SK-N-SH (cell line): Measurements from ENCODE around the gene MMP19. TPM values are rescaled to one million over a fixed set of nuclear protein-coding genes. Genes with fewer than 3 reads are reported as not detected.

Experiments used
- CTCF ChIA-PET: fragments of 300-600, 350-600 bp; formaldehyde crosslinking; extraction: SDS; loops from one replicate; lab custom pipeline; 2021; lab: Yijun Ruan, JAX
- POLR2A ChIA-PET: fragments of 350-600 bp; sonication (Branson Sonifier 250); formaldehyde crosslinking; extraction: SDS; loops from one replicate; lab custom pipeline; 2020; ENCODE audit warnings: antibody characterized with exemption, inconsistent platforms; lab: Yijun Ruan, JAX
- DNase-seq: peaks from one replicate; pipeline ENCODE4 v3.0.0; 2012
- H2AFZ ChIP-seq: fragments of 200-600 bp; sonication (generic); 2 replicates; pipeline ENCODE4 v1.8.1; 2016; ENCODE audit warnings: antibody characterized with exemption, mild to moderate bottlenecking, low read depth
- H3F3A ChIP-seq: fragments of 200-600 bp; sonication (generic); replicated peaks from 2 replicates; pipeline ENCODE3; 2016; ENCODE audit warnings: antibody characterized with exemption, mild to moderate bottlenecking; ENCODE audit not compliant: insufficient read depth
- H3K27ac ChIP-seq, 2 experiments: fragments of 200-500 bp in 1 of 2; fragments of 200-600 bp in 1 of 2; sonication (Bioruptor generic) in 1 of 2; sonication (generic), shearing (Covaris generic) in 1 of 2; 2 replicates each; pipeline versions ENCODE4 v1.5.1 to v1.6.1; 2014 to 2016; ENCODE audit warnings: low read depth in 2 of 2, inconsistent platforms in 1 of 2, low read length in 1 of 2, mild to moderate bottlenecking in 1 of 2, mixed read lengths in 1 of 2
- H3K27me3 ChIP-seq: fragments of 200-600 bp; sonication (generic), shearing (Covaris generic); 2 replicates; pipeline ENCODE4 v1.6.1; 2016; ENCODE audit warnings: mixed run types; ENCODE audit not compliant: insufficient read depth
- H3K36me3 ChIP-seq, 2 experiments: fragments of 200-500 bp in 1 of 2; fragments of 200-600 bp in 1 of 2; sonication (Bioruptor generic) in 1 of 2; sonication (generic) in 1 of 2; replicated peaks in 1 of 2; 2 replicates each; pipeline versions ENCODE3 to v1.5.1; 2014 to 2016; ENCODE audit warnings: low read length in 1 of 2, mild to moderate bottlenecking in 1 of 2; ENCODE audit not compliant: insufficient read depth in 2 of 2, control insufficient read depth in 1 of 2
- H3K4me1 ChIP-seq, 2 experiments: fragments of 200-500 bp in 1 of 2; fragments of 200-600 bp in 1 of 2; sonication (Bioruptor generic) in 1 of 2; sonication (generic), shearing (Covaris generic) in 1 of 2; 2 replicates each; pipeline versions ENCODE4 v1.5.1 to v1.6.1; 2014 to 2016; ENCODE audit warnings: low read depth in 1 of 2, low read length in 1 of 2, mixed run types in 1 of 2; ENCODE audit not compliant: insufficient read depth in 2 of 2, control insufficient read depth in 1 of 2
- H3K4me2 ChIP-seq: fragments of 200-600 bp; sonication (generic), shearing (Covaris generic); 2 replicates; pipeline ENCODE4 v1.6.1; 2017; ENCODE audit warnings: mixed run types
- H3K4me3 ChIP-seq, 2 experiments: fragments of 200-500 bp in 1 of 2; fragments of 200-600 bp in 1 of 2; sonication (Bioruptor generic) in 1 of 2; sonication (generic), shearing (Covaris generic) in 1 of 2; 2 replicates each; pipeline versions ENCODE4 v1.5.1 to v1.8.1; 2014 to 2016; ENCODE audit warnings: low read depth in 2 of 2, inconsistent platforms in 1 of 2, low read length in 1 of 2, mild to moderate bottlenecking in 1 of 2, mixed read lengths in 1 of 2, moderate library complexity in 1 of 2
- H3K79me2 ChIP-seq: fragments of 200-600 bp; sonication (generic); 2 replicates; pipeline ENCODE4 v1.8.1; 2017; ENCODE audit warnings: mild to moderate bottlenecking; ENCODE audit not compliant: insufficient read depth
- H3K9ac ChIP-seq: fragments of 200-600 bp; sonication (generic); 2 replicates; pipeline ENCODE4 v1.6.1; 2017; ENCODE audit warnings: mixed run types
- H3K9me2 ChIP-seq: fragments of 200-600 bp; sonication (generic); 2 replicates; pipeline ENCODE4 v1.6.1; 2017; ENCODE audit warnings: mixed run types
- H3K9me3 ChIP-seq: fragments of 200-600 bp; sonication (generic); 2 replicates; pipeline ENCODE4 v1.6.1; 2017; ENCODE audit warnings: mixed run types, mild to moderate bottlenecking, moderate library complexity
- H4K20me1 ChIP-seq: fragments of 200-600 bp; sonication (generic); 2 replicates; pipeline ENCODE4 v1.6.1; 2017; ENCODE audit warnings: mild to moderate bottlenecking, mixed run types; ENCODE audit not compliant: insufficient read depth
- MAX ChIP-seq: IDR thresholded peaks from 2 replicates; pipeline ENCODE4 v1.4.0; 2012; ENCODE audit warnings: low read depth
- POLR2AphosphoS5 ChIP-seq: IDR thresholded peaks from 2 replicates; pipeline ENCODE4 v1.6.1; 2012; ENCODE audit warnings: low read depth, low read length
- RAD21 ChIP-seq: IDR thresholded peaks from 2 replicates; pipeline ENCODE4 v1.6.1; 2012; ENCODE audit warnings: mild to moderate bottlenecking, low read length
- RCOR1 ChIP-seq: fragments of 150-350 bp; IDR thresholded peaks from 2 replicates; pipeline ENCODE4 v1.6.1; 2017; ENCODE audit warnings: antibody characterized with exemption, low read length
- RFX5 ChIP-seq: IDR thresholded peaks from 2 replicates; pipeline ENCODE4 v1.6.1; 2012; ENCODE audit warnings: mild to moderate bottlenecking, improper control_type of control experiment, low read length
- RXRA ChIP-seq: IDR thresholded peaks from 2 replicates; pipeline ENCODE4 v1.4.0; 2012; ENCODE audit warnings: low read depth, mild to moderate bottlenecking, borderline replicate concordance
- SIN3A ChIP-seq: IDR thresholded peaks from 2 replicates; pipeline ENCODE4 v1.6.1; 2012; ENCODE audit warnings: low read depth, mild to moderate bottlenecking, low read length, moderate library complexity, borderline replicate concordance
- TEAD4 ChIP-seq: IDR thresholded peaks from 2 replicates; pipeline ENCODE4 v1.4.0; 2012; ENCODE audit warnings: mild to moderate bottlenecking, borderline replicate concordance; ENCODE audit not compliant: insufficient read depth
- YY1 ChIP-seq: IDR thresholded peaks from 2 replicates; pipeline ENCODE4 v1.4.0; 2012; ENCODE audit warnings: low read depth, mild to moderate bottlenecking
- WGBS: methylation state at CpG from one replicate; pipeline ENCODE4 v1.1.6; 2017; ENCODE audit warnings: low lambda C conversion rate; 5-methylcytosine and 5-hydroxymethylcytosine counted together
- polyA plus RNA-seq, 3 experiments: library from polyadenylated mRNA; depleted of rRNA; stranded (reverse); fragments of >200 nt; gene quantifications; 2 replicates each; pipeline ENCODE4 v1.2.3, GENCODE V29; 2012
- TF ChIP-seq, protein P1 (sequence below): IDR thresholded peaks from 2 replicates; pipeline ENCODE4 v1.4.0; 2012; ENCODE audit warnings: low read depth, borderline replicate concordance
- TF ChIP-seq, protein P2 (sequence below): fragments of 150-350 bp; IDR thresholded peaks from 2 replicates; pipeline ENCODE4 v1.6.1; 2017; ENCODE audit warnings: antibody characterized with exemption, low read length, low read depth, borderline replicate concordance

MMP19 gene
- polyA plus RNA-seq, 1 of the 3 experiments (the other 2 are of a cell fraction): 5.7 TPM

DNA sequence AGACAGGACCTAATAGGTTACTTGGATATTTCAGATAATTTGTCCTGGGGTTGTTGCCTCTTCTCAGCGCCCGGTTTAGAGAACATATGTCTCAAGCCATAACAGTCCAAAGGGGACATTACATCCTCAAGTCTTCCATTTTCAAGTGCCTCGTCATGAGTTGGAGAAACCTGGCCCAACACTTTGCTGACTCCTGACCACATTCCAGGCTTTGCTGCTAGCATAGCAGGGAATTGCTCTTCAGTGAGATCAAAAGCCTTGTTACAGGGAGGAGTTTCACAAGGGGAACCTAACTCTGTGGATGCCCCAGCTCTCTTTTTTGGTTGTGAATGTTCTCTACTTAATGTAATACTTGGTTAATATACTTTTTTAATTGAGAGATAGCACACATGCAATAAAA lies 8.2 kb upstream of the MMP19 start:
- ChIA-PET CTCF (interaction anchor here (2.1 kb wide), 1 partner anchor 76 kb away, joined by 6 read pairs; no protein-coding TSS in a partner anchor), POLR2A (no interaction called here)
- no peaks in the 10 kb centered on the region for H3K9me3 ChIP-seq
- no peak overlapping the region for H3K4me3 ChIP-seq
- 92% methylated on average over 2 of the region's 3 CpGs for WGBS
- H3K27ac ChIP-seq: no peak overlapping the region
- H3F3A ChIP-seq: peaks cover 14% of the 10 kb centered on the region
- no peaks in the 10 kb centered on the region for H3K27me3 ChIP-seq
- no peak for TF ChIP-seq YY1
- TF ChIP-seq RFX5: no peak
- TF ChIP-seq RCOR1: no peak
- TF ChIP-seq RXRA: no peak
- DNase-seq: no peak
- no peak overlapping the region for H3K4me2 ChIP-seq
- no peaks in the 10 kb centered on the region for H3K79me2 ChIP-seq
- peaks cover 11 to 14% of the 10 kb centered on the region in 2 experiments; a peak in 3 of 4 replicates for H3K4me1 ChIP-seq
- H3K9me2 ChIP-seq: no peaks in the 10 kb centered on the region
- no peaks in the 10 kb centered on the region for H4K20me1 ChIP-seq
- H3K9ac ChIP-seq: no peak overlapping the region
- H3K36me3 ChIP-seq: no peaks in the 10 kb centered on the region
- H2AFZ ChIP-seq: no peak overlapping the region

- Histone ChIP-seq H3K36me3 (no peaks in the 10 kb centered on the region), H3K27ac (no peak overlapping the region), H3K27me3 (no peaks in the 10 kb centered on the region), H2AFZ (no peak overlapping the region), H3K9me2 (no peaks in the 10 kb centered on the region), H3K9ac (no peak overlapping the region), H3K4me3 (no peak overlapping the region), H3F3A (peaks cover 14% of the 10 kb centered on the region), H3K4me1 (peaks cover 11 to 14% of the 10 kb centered on the region in 2 experiments; a peak in 3 of 4 replicates), H3K9me3 (no peaks in the 10 kb centered on the region), H3K4me2 (no peak overlapping the region), H3K79me2 (no peaks in the 10 kb centered on the region), H4K20me1 (no peaks in the 10 kb centered on the region)
- 38% methylated on average over 1 of the region's 1 CpG for WGBS
- TF ChIP-seq TEAD4 (no peak), YY1 (no peak), POLR2AphosphoS5 (no peak), RAD21 (no peak), SIN3A (no peak), MAX (no peak)
- TF ChIP-seq, protein P1, sequence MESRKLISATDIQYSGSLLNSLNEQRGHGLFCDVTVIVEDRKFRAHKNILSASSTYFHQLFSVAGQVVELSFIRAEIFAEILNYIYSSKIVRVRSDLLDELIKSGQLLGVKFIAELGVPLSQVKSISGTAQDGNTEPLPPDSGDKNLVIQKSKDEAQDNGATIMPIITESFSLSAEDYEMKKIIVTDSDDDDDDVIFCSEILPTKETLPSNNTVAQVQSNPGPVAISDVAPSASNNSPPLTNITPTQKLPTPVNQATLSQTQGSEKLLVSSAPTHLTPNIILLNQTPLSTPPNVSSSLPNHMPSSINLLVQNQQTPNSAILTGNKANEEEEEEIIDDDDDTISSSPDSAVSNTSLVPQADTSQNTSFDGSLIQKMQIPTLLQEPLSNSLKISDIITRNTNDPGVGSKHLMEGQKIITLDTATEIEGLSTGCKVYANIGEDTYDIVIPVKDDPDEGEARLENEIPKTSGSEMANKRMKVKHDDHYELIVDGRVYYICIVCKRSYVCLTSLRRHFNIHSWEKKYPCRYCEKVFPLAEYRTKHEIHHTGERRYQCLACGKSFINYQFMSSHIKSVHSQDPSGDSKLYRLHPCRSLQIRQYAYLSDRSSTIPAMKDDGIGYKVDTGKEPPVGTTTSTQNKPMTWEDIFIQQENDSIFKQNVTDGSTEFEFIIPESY: no peak
- TF ChIP-seq, protein P2, sequence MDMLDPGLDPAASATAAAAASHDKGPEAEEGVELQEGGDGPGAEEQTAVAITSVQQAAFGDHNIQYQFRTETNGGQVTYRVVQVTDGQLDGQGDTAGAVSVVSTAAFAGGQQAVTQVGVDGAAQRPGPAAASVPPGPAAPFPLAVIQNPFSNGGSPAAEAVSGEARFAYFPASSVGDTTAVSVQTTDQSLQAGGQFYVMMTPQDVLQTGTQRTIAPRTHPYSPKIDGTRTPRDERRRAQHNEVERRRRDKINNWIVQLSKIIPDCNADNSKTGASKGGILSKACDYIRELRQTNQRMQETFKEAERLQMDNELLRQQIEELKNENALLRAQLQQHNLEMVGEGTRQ: no peak
- no peak for DNase-seq
- ChIA-PET CTCF (interaction anchor here (2.1 kb wide), 1 partner anchor 76 kb away, joined by 6 read pairs; no protein-coding TSS in a partner anchor), POLR2A (no interaction called here)
Measured at GRCh38 chr12:55850401-55850800, 7.7 kb upstream of the MMP19 start.
